ENCODE data around the gene GLMN. TPM values are rescaled to one million over a fixed set of nuclear protein-coding genes. Genes with fewer than 3 reads are reported as not detected.
A peak's percentile ranks its signal among the peaks of the same experiment; 100 is the strongest.

Gene GLMN, protein sequence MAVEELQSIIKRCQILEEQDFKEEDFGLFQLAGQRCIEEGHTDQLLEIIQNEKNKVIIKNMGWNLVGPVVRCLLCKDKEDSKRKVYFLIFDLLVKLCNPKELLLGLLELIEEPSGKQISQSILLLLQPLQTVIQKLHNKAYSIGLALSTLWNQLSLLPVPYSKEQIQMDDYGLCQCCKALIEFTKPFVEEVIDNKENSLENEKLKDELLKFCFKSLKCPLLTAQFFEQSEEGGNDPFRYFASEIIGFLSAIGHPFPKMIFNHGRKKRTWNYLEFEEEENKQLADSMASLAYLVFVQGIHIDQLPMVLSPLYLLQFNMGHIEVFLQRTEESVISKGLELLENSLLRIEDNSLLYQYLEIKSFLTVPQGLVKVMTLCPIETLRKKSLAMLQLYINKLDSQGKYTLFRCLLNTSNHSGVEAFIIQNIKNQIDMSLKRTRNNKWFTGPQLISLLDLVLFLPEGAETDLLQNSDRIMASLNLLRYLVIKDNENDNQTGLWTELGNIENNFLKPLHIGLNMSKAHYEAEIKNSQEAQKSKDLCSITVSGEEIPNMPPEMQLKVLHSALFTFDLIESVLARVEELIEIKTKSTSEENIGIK
- 16.3 and 20.8 TPM in 2 replicates for total RNA-seq (2014; rRNA removed)
- polyA plus RNA-seq (2012) = 4.4 TPM

GRCh38 chr1:92298573-92299476 is at the start of gene GLMN, which contains the start of gene RPAP2:
Gene GLMN, minus strand, starts transcription at chr1:92298987. Its CDS starts 988 bp downstream, at chr1:92297999.
Gene RPAP2, plus strand, starts transcription at chr1:92299059. Its CDS starts 15 bp downstream, at chr1:92299074.
- DNase-seq (ENCODE audit: low read depth) = peak; percentile 81

GRCh38 chr1:92346866-92347640 is 48.3 kb upstream of the GLMN start:
- DNase-seq (ENCODE audit: low read depth) = no peak

DNA sequence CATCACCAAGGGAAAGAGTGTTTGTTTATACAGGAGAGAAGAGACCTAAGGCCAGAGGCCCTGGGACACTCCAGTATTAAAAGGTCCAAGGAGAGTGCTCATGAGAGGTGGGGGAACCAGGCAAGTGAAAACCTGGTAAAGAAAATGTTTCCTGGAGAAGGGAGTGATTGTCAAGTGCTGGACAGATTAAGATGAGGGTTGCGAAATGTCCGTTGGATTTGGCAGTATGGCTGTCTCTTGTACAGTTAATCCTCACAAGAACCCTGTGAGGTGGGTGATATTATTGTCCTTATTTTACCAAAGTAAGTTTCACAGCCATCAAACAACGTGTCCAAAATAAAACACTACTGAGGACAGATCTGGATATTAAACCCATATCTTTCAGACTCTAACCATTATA is 44.3 kb upstream of the GLMN start:
- DNase-seq (ENCODE audit: low read depth) = no peak

GRCh38 chr1:92342401-92342800 is 43.6 kb upstream of the GLMN start:
- no peak for DNase-seq (ENCODE audit: low read depth)

DNA sequence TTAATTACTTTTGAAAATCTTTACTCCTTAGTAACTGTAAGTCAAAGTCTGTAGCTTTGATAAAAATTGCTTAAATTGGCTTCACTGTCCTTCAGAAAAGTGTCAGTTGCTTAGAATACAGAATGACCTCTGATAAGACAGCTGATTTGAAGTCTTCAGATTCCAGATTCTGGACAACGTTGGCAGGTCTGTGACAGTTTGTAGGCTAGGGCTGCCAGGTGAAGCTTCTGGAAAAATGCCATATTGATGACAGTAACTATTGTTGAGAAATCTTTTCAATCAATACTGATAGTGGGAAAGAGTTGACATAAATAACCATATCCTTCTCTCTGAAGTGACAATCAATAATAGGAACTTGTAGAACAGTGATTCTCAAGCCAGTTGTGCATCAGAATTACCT is 41.4 kb upstream of the GLMN start:
- no peak for DNase-seq (ENCODE audit: low read depth)

GRCh38 chr1:92333668-92334067 is 34.9 kb upstream of the GLMN start:
- no peak for DNase-seq (ENCODE audit: low read depth)

- no peak for DNase-seq (ENCODE audit: low read depth)
These were observed 30.8 kb upstream of the GLMN start for GRCh38 chr1:92329347-92330129.

DNA sequence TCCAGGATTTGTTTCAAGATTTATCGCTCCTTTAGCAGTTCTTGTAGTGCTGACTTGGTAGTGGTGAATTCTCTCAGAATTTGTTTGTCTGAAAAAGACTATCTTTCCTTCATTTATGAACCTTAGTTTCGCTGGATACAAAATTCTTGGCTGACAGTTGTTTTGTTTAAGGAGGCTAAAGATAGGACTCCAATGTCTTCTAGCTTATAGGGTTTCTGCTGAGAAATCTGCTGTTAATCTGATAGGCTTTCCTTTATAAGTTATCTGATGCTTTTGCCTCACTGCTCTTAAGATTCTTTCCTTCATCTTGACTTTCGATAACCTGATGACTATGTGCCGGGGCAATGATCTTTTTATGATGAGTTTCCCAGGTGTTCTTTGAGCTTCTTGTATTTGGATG is 29.0 kb upstream of the GLMN start:
- no peak for DNase-seq (ENCODE audit: low read depth)

GRCh38 chr1:92326681-92327080 is 27.9 kb upstream of the GLMN start:
- DNase-seq (ENCODE audit: low read depth) = no peak

- DNase-seq (ENCODE audit: low read depth) = peak; percentile 12
These were observed 26.0 kb upstream of the GLMN start for GRCh38 chr1:92324784-92325183.

DNA sequence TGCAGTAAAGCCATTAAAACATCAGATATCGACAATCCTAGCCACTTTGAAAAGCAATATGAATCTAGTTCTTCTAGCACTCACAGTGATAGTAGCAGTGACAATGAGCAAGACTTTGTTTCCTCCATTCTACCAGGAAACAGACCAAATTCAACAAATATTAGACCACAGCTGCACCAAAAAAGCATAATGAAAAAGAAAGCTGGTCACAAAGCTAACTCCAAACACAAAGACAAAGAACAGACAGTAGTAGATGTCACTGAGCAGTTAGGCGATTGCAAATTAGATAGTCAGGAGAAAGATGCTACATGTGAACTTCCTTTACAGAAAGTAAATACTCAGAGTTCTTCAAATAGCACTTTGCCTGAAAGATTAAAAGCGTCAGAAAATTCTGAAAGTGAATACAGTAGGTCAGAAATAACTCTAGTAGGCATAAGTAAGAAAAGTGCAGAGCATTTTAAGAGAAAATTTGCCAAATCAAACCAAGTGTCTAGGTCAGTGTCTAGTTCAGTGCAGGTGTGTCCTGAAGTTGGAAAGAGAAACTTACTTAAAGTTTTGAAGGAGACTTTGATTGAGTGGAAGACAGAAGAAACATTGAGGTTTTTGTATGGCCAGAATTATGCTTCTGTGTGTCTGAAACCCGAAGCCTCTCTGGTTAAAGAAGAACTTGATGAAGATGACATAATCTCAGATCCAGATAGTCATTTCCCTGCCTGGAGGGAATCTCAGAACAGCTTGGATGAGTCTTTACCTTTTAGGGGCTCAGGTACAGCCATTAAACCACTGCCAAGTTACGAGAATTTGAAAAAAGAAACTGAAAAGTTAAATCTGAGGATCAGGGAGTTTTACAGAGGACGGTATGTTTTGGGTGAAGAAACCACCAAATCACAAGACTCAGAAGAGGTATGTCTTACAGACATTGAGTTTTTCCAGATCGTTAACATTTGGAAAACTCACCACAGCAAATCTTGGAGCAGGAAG is 25.0 kb upstream of the GLMN start:
- DNase-seq (ENCODE audit: low read depth) = no peak

GRCh38 chr1:92317836-92318493 is 19.2 kb upstream of the GLMN start:
- DNase-seq (ENCODE audit: low read depth) = no peak

- DNase-seq (ENCODE audit: low read depth) = no peak
These were observed 17.2 kb upstream of the GLMN start for GRCh38 chr1:92315766-92316599.

DNA sequence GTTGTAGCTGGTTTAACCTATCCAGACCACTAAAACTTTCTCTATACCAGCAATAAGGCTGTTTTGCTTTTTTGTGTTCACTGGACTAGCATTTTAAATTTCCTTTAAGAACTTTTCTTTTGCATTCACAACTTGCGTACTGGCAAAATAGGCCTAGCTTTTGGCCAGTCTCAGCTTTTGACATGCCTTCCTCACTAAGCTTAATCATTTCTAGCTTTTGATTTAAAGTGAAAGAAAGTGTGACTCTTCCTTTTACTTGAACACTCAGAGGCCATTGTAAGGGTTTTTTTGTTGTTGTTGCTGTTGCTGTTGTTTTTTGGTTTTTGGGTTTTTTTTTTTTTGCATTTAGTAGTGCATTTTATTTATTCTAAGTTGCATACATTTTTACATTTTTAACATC is 15.2 kb upstream of the GLMN start:
- DNase-seq (ENCODE audit: low read depth) = no peak

DNA sequence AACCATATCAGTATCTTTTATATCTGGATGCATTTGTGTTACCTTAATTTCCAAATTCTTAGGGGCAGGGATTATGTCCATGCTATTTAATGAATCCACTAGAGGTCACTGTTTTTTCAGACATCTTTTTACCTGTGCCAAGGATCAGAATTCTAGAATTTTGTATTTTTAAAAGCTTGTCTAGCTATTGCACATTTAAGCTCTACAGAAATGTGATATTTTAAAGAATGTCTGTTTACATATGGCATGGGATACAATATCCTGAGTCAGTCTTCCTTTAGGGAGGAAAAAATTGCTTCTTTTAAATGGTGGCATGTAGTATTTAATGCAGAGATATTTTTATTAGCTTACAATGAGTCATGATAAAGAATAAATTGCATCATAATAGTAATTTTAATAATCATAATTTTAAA is 11.4 kb upstream of the GLMN start:
- DNase-seq (ENCODE audit: low read depth) = peak; percentile 18

GRCh38 chr1:92307980-92308379 is 9.2 kb upstream of the GLMN start:
- no peak for DNase-seq (ENCODE audit: low read depth)

DNA sequence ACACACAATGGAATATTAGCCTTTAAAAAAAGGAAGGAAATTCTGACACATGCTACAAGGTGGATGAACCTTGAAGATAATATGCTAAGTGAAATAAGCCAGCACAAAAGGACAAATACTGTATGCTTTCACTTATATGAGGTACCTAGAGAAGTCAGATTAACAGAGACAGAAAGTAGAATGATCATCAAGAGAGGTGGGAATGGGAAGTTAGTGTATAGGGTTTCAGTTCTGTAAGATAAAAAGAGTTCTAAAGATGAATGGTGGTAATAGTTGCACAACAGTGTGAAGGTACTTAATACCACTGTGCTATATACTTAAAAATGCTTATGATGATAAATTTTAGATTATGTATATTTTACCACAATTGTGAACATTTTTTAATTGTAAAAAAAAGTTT is 7.2 kb upstream of the GLMN start:
- no peak for DNase-seq (ENCODE audit: low read depth)

- DNase-seq (ENCODE audit: low read depth) = no peak
These were observed 2.2 kb upstream of the GLMN start for GRCh38 chr1:92301021-92301420.
